ENCODE measurements around the gene RAB33B.

RAB33B gene

GRCh38 chr4:139451997-139452396 is 1.9 kb upstream of the RAB33B start:
- Mint-ChIP-seq H3K4me1 (peaks cover 45% of the 10 kb centered on the region), H3K27me3 (ENCODE audit: low read depth, poor library complexity) (peaks cover 4% of the 10 kb centered on the region), H3K9me3 (peaks cover 29% of the 10 kb centered on the region), H3K27ac (no peak overlapping the region), H3K36me3 (ENCODE audit: low read depth) (peaks cover 45% of the 10 kb centered on the region), H3K4me3 (peak overlapping the region; percentile 98)
- DNase-seq = no peak
- no peak for TF ChIP-seq CTCF (IDR thresholded peaks at IDR 0.05)

DNA sequence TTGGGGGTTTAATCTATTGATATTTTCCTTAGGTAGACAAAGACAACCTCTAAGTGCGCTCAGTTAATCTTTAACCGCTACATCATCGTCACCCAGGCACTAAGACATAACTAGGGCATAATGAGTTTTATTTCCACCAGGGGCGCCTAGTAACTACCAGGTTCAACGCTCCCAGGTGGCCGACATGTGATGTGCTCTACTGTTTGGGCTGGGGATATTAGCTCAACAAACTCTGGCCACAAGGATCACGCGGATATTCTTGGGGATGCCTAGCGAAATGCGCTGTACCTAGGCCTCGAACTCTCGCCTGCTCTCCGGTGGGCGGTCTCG is 915 bp upstream of the RAB33B start:
- peaks cover 35% of the 10 kb centered on the region for H3K36me3 Mint-ChIP-seq (ENCODE audit: low read depth)
- peaks cover 56% of the 10 kb centered on the region for H3K4me1 Mint-ChIP-seq
- peak overlapping the region; percentile 100 for H3K27ac Mint-ChIP-seq
- peaks cover 20% of the 10 kb centered on the region for H3K9me3 Mint-ChIP-seq
- peaks cover 4% of the 10 kb centered on the region for H3K27me3 Mint-ChIP-seq (ENCODE audit: low read depth, poor library complexity)
- peak overlapping the region; percentile 98 for H3K4me3 Mint-ChIP-seq
- TF ChIP-seq CTCF (IDR thresholded peaks at IDR 0.05) = peak; percentile 20
- DNase-seq = no peak

GRCh38 chr4:139453371-139454110 is 380 bp upstream of the RAB33B start:
- H3K4me1 Mint-ChIP-seq = peaks cover 61% of the 10 kb centered on the region
- peaks cover 17% of the 10 kb centered on the region for H3K9me3 Mint-ChIP-seq
- TF ChIP-seq CTCF (IDR thresholded peaks at IDR 0.05) = no peak
- peak; percentile 93 for DNase-seq
- peak overlapping the region; percentile 98 for H3K4me3 Mint-ChIP-seq
- H3K36me3 Mint-ChIP-seq (ENCODE audit: low read depth) = peaks cover 30% of the 10 kb centered on the region
- H3K27me3 Mint-ChIP-seq (ENCODE audit: low read depth, poor library complexity) = peaks cover 4% of the 10 kb centered on the region
- peak overlapping the region; percentile 100 for H3K27ac Mint-ChIP-seq

DNA sequence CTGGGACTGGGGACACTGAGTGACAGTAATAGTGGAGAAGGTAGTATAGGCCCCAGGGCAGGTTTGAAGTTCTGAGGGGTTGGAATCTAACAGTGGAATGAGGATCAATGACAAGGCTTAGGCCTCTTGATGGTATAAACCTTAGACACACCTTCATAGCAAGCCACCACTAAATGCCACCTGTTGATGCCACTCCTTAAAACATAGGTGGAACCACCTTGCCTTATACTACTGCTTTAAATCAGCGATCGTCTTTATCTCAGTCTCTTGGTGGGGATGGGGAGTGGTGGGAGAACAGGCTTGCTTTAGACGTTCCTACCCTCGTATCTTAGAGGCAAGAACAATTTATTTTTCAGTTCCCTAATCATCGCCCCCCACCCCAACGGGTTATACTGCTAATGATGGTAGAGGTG is 1.2 kb downstream of the RAB33B start:
- DNase-seq = no peak
- H3K4me3 Mint-ChIP-seq = peak overlapping the region; percentile 98
- H3K27me3 Mint-ChIP-seq (ENCODE audit: low read depth, poor library complexity) = peaks cover 4% of the 10 kb centered on the region
- H3K27ac Mint-ChIP-seq = no peak overlapping the region
- H3K9me3 Mint-ChIP-seq = peaks cover 3% of the 10 kb centered on the region
- H3K36me3 Mint-ChIP-seq (ENCODE audit: low read depth) = peaks cover 25% of the 10 kb centered on the region
- H3K4me1 Mint-ChIP-seq = peaks cover 61% of the 10 kb centered on the region
- no peak for TF ChIP-seq CTCF (IDR thresholded peaks at IDR 0.05)

DNA sequence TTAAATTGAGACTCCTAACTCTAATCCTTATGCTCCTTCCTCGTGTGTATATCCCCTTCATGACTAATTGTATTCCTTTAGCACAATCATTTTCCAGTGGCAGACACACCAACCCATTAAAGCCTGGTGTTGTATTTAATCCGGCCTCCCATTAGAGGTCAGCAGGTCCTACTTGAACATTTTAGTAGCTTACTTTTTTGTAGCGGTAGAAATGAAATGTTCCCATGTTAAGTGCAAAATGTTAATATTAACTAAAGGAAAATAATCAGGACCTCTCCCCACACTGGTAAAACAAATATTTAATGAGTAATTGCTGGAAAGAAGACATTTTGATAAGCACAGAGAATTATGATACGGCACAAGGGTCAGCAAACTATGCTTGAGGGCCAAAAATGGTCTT is 3.4 kb downstream of the RAB33B start:
- H3K4me1 Mint-ChIP-seq = peaks cover 54% of the 10 kb centered on the region
- peaks cover 25% of the 10 kb centered on the region for H3K36me3 Mint-ChIP-seq (ENCODE audit: low read depth)

More for the DNA sequence above, 3.4 kb downstream of the RAB33B start:
- TF ChIP-seq CTCF (IDR thresholded peaks at IDR 0.05) = no peak
- H3K4me3 Mint-ChIP-seq = no peak overlapping the region
- no peak for DNase-seq
- peaks cover 1% of the 10 kb centered on the region for H3K9me3 Mint-ChIP-seq
- H3K27ac Mint-ChIP-seq = no peak overlapping the region
- H3K27me3 Mint-ChIP-seq (ENCODE audit: low read depth, poor library complexity) = peaks cover 4% of the 10 kb centered on the region
